Measurements from ENCODE around the gene CLDN10.

DNA sequence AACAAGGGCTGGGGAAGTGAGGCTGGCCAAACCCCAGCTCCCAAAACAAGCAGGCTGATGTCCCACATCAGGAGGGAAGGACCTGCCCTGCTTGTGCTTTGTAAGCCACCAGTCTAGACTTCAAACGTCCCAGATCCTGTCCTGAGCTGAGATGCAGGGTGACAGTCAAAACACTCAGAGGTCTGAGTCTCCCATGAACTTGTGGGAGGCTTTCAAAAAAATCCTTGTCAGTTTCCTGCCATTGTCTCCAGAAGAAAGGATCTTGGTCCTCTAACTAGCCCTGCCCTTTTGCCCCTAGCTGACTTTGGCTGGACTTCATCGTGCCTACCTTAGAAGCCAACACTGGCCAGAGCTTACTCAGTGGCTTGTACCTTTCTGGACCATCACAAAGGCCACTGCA is 48.7 kb downstream of the CLDN10 start:
- no peak for TF ChIP-seq POLR2AphosphoS5 (IDR thresholded peaks at IDR 0.05)
- TF ChIP-seq CTCF (IDR thresholded peaks at IDR 0.05) = no peak

All from transverse colon (tissue), 4 donors.